HCT116 (cell line): Measurements from ENCODE around the gene CACNA1A. TPM values are rescaled to one million over a fixed set of nuclear protein-coding genes. Genes with fewer than 3 reads are reported as not detected.

ENCODE experiments used
- ATAC-seq: fragments of 200-7000 bp; cut with Tn5 transposase; 2 replicates; pipeline ENCODE4 v1.9.1; 2020; ENCODE audit warnings: mild to moderate bottlenecking, moderate library complexity
- BruUV-seq: library from RNA; stranded (reverse); fragments of 400-500 nt; replicated peaks from 2 replicates; lab custom pipeline; 2021; lab: Mats Ljungman, UMichigan
- CTCF ChIA-PET: fragments of 300-600 bp; sonication (Branson Sonifier 250); formaldehyde crosslinking; loops from one replicate; lab custom pipeline; 2021; ENCODE audit warnings: antibody characterized with exemption; lab: Charles Lee
- POLR2A ChIA-PET: fragments of 300-600, 350-600 bp; sonication (Branson Sonifier 250); formaldehyde crosslinking; loops from one replicate; lab custom pipeline; 2021; ENCODE audit warnings: antibody characterized with exemption; lab: Charles Lee
- RAD21 ChIA-PET, 2 experiments: fragments of 300-600 bp; sonication (Branson Sonifier 250); formaldehyde crosslinking; loops; one replicate each; lab custom pipeline; 2023; ENCODE audit warnings: low total read pairs in 2 of 2; ENCODE audit not compliant: uncharacterized antibody in 2 of 2, unreplicated experiment in 2 of 2, low non-redundant PET in 1 of 2; lab: Charles Lee
- DNase-seq: peaks from one replicate; pipeline ENCODE4 v3.0.0-alpha.2; 2010; ENCODE audit warnings: low read depth, low spot score
- H2AFZ ChIP-seq: fragments of 200-600 bp; shearing (Covaris generic), sonication (generic); 2 replicates; pipeline ENCODE4 v1.6.1; 2017; ENCODE audit warnings: low read depth, mixed run types, mixed read lengths, antibody characterized with exemption, low read length; ENCODE audit not compliant: poor library complexity, severe bottlenecking
- H3K27ac ChIP-seq: 2 replicates; pipeline ENCODE4 v1.5.1; 2012; ENCODE audit warnings: low read depth, low read length
- H3K27me3 ChIP-seq: fragments of 200-600 bp; sonication (generic); 2 replicates; pipeline ENCODE4 v1.6.1; 2016; ENCODE audit warnings: mixed run types, low read length, mixed read lengths; ENCODE audit not compliant: insufficient read depth
- H3K36me3 ChIP-seq, 2 experiments: fragments of 200-500 bp in 1 of 2; fragments of 200-600 bp in 1 of 2; sonication (Bioruptor generic) in 1 of 2; sonication (generic) in 1 of 2; 2 replicates each; pipeline versions ENCODE4 v1.5.1 to v1.6.1; 2014 to 2016; ENCODE audit warnings: low read length in 2 of 2, inconsistent platforms in 1 of 2, mixed read lengths in 1 of 2, mixed run types in 1 of 2; ENCODE audit not compliant: insufficient read depth in 2 of 2, control insufficient read depth in 1 of 2
- H3K4me1 ChIP-seq, 2 experiments: fragments of 200-600 bp in 1 of 2; sonication (generic) in 1 of 2; 2 replicates each; pipeline versions ENCODE4 v1.5.1 to v1.6.1; 2012 to 2017; ENCODE audit warnings: low read length in 2 of 2, inconsistent platforms in 1 of 2, mild to moderate bottlenecking in 1 of 2, mixed read lengths in 1 of 2, mixed run types in 1 of 2, moderate library complexity in 1 of 2; ENCODE audit not compliant: insufficient read depth in 2 of 2, control insufficient read depth in 1 of 2
- H3K4me2 ChIP-seq: fragments of 200-600 bp; sonication (generic); 2 replicates; pipeline ENCODE4 v1.6.1; 2017; ENCODE audit warnings: mixed run types, low read length, mixed read lengths
- H3K4me3 ChIP-seq, 2 experiments: fragments of 200-600 bp in 1 of 2; sonication (generic) in 1 of 2; replicated peaks in 1 of 2; 2 replicates each; pipeline ENCODE4 v1.5.1; 2011 to 2016; ENCODE audit warnings: low read length in 2 of 2, control low read depth in 1 of 2, low read depth in 1 of 2, mild to moderate bottlenecking in 1 of 2, mixed read lengths in 1 of 2, mixed run types in 1 of 2
- H3K79me2 ChIP-seq: fragments of 200-600 bp; sonication (generic); 2 replicates; pipeline ENCODE4 v1.6.1; 2017; ENCODE audit warnings: mild to moderate bottlenecking, mixed run types, low read length, moderate library complexity, mixed read lengths; ENCODE audit not compliant: insufficient read depth
- H3K9ac ChIP-seq: fragments of 200-600 bp; sonication (generic); 2 replicates; pipeline ENCODE4 v1.6.1; 2016; ENCODE audit warnings: low read length, mixed read lengths
- H3K9me2 ChIP-seq: fragments of 200-600 bp; sonication (generic), shearing (Covaris generic); 2 replicates; pipeline ENCODE4 v1.6.1; 2017; ENCODE audit warnings: mixed run types, mild to moderate bottlenecking, moderate library complexity; ENCODE audit not compliant: insufficient read depth
- H3K9me3 ChIP-seq, 2 experiments: fragments of 200-500 bp in 1 of 2; fragments of 200-600 bp in 1 of 2; sonication (Bioruptor generic) in 1 of 2; sonication (generic) in 1 of 2; 2 replicates each; pipeline ENCODE4 v1.6.1; 2014 to 2017; ENCODE audit warnings: low read length in 2 of 2, mixed read lengths in 2 of 2, inconsistent platforms in 1 of 2, low read depth in 1 of 2, mild to moderate bottlenecking in 1 of 2, mixed run types in 1 of 2, moderate library complexity in 1 of 2; ENCODE audit not compliant: control insufficient read depth in 1 of 2, insufficient read depth in 1 of 2
- H4K20me1 ChIP-seq: fragments of 200-600 bp; sonication (generic), shearing (Covaris generic); 2 replicates; pipeline ENCODE4 v1.6.1; 2017; ENCODE audit warnings: mixed run types, mild to moderate bottlenecking, moderate library complexity; ENCODE audit not compliant: insufficient read depth
- CBX3 ChIP-seq: IDR thresholded peaks from 2 replicates; pipeline ENCODE4 v1.6.1; 2012; ENCODE audit warnings: low read depth
- CEBPB ChIP-seq: IDR thresholded peaks from 2 replicates; pipeline ENCODE4 v1.6.1; 2012; ENCODE audit warnings: low read depth
- ELF1 ChIP-seq: IDR thresholded peaks from 2 replicates; pipeline ENCODE4 v1.6.1; 2012; ENCODE audit warnings: low read depth, borderline replicate concordance
- EZH2 ChIP-seq: fragments of 200-600 bp; sonication (generic); IDR thresholded peaks from 2 replicates; pipeline ENCODE4 v1.6.1; 2017; ENCODE audit warnings: antibody characterized with exemption, mixed run types
- EZH2phosphoT487 ChIP-seq: fragments of 200-600 bp; IDR thresholded peaks from 2 replicates; pipeline ENCODE4 v1.6.1; 2018; ENCODE audit warnings: antibody characterized with exemption, borderline replicate concordance
- MAX ChIP-seq: IDR thresholded peaks from 2 replicates; pipeline ENCODE4 v1.6.1; 2012
- POLR2A ChIP-seq: IDR thresholded peaks from 2 replicates; pipeline ENCODE4 v1.7.0; 2011; ENCODE audit warnings: borderline replicate concordance; ENCODE audit not compliant: insufficient read depth, insufficient read length; ENCODE audit errors: extremely low read depth
- RAD21 ChIP-seq: IDR thresholded peaks from 2 replicates; pipeline ENCODE4 v1.6.1; 2012; ENCODE audit warnings: low read depth, mild to moderate bottlenecking
- REST ChIP-seq: IDR thresholded peaks from 2 replicates; pipeline ENCODE4 v1.6.1; 2012; ENCODE audit warnings: low read depth
- SRF ChIP-seq: IDR thresholded peaks from 2 replicates; pipeline ENCODE4 v1.6.1; 2012; ENCODE audit warnings: low read depth
- ZBTB33 ChIP-seq: IDR thresholded peaks from 2 replicates; pipeline ENCODE4 v1.6.1; 2011; ENCODE audit warnings: mild to moderate bottlenecking, low read length, moderate library complexity; ENCODE audit not compliant: insufficient replicate concordance; ENCODE audit errors: extremely low read depth
- ZNF274 ChIP-seq: fragments of 200-500 bp; sonication (Bioruptor generic); IDR thresholded peaks from 2 replicates; pipeline ENCODE4 v1.6.1; 2014; ENCODE audit warnings: mild to moderate bottlenecking, low read depth, low read length, inconsistent platforms
- intact Hi-C: fragments of 100-400 bp; cut with micrococcal nuclease; formaldehyde crosslinking; loops from 2 replicates; pipeline ENCODE4 v1.10.0; 2022
- total RNA-seq: library from RNA; stranded (reverse); gene quantifications from one replicate; pipeline ENCODE4 v1.2.1, GENCODE V29; 2021; ENCODE audit not compliant: unreplicated experiment

CACNA1A gene
- total RNA-seq, 1 experiment from 2014 or later = 7.5 TPM

GRCh38 chr19:13420780-13421179 is 85.5 kb downstream of the CACNA1A start:
- H3K4me2 ChIP-seq = no peak overlapping the region
- no peaks in the 10 kb centered on the region for H3K36me3 ChIP-seq
- RAD21 ChIA-PET = no interaction called here
- no peaks in the 10 kb centered on the region for H3K27me3 ChIP-seq
- intact Hi-C loops = no loop called here
- no peaks in the 10 kb centered on the region for H4K20me1 ChIP-seq
- H3K9me2 ChIP-seq = no peaks in the 10 kb centered on the region
- POLR2A ChIA-PET = no interaction called here
- no peak overlapping the region for H3K27ac ChIP-seq
- CTCF ChIA-PET = no interaction called here
- peaks cover 5 to 9% of the 10 kb centered on the region in 2 experiments; a peak in 2 of 4 replicates for H3K9me3 ChIP-seq
- no peak overlapping the region for H3K4me3 ChIP-seq
- ATAC-seq (no peak), DNase-seq (no peak)
- peaks cover 3 to 6% of the 10 kb centered on the region in 2 experiments; a peak in 2 of 4 replicates for H3K4me1 ChIP-seq
- no peak overlapping the region for H2AFZ ChIP-seq
- no peak overlapping the region for H3K9ac ChIP-seq
- 0 out of 2 replicates have a peak, but pooled peaks have one; percentile 14 for TF ChIP-seq CBX3
- TF ChIP-seq EZH2phosphoT487 = no peak
- H3K79me2 ChIP-seq = no peaks in the 10 kb centered on the region
- no TSS peak for BruUV-seq

- POLR2A ChIA-PET = no interaction called here
- H3K4me3 ChIP-seq = no peak overlapping the region
- intact Hi-C loops = no loop called here
- TF ChIP-seq EZH2phosphoT487 (no peak), REST (no peak), RAD21 (no peak), SRF (no peak), ZNF274 (no peak), MAX (no peak), CEBPB (no peak), EZH2 (no peak), CBX3 (no peak), POLR2A (no peak), ZBTB33 (no peak), ELF1 (no peak)
Observed at GRCh38 chr19:13417054-13417453, 89.2 kb downstream of the CACNA1A start.

More at GRCh38 chr19:13417054-13417453, 89.2 kb downstream of the CACNA1A start:
- RAD21 ChIA-PET = no interaction called here
- no peaks in the 10 kb centered on the region for H3K9me2 ChIP-seq
- H3K27me3 ChIP-seq = no peaks in the 10 kb centered on the region
- H2AFZ ChIP-seq = no peak overlapping the region
- H4K20me1 ChIP-seq = no peaks in the 10 kb centered on the region
- H3K79me2 ChIP-seq = no peaks in the 10 kb centered on the region
- no TSS peak for BruUV-seq
- H3K9me3 ChIP-seq = peaks cover 0 to 1% of the 10 kb centered on the region in 2 experiments; a peak in 1 of 4 replicates
- H3K4me1 ChIP-seq = no peaks in the 10 kb centered on the region
- CTCF ChIA-PET = no interaction called here
- no peak overlapping the region for H3K9ac ChIP-seq
- DNase-seq (no peak), ATAC-seq (no peak)
- no peaks in the 10 kb centered on the region for H3K36me3 ChIP-seq
- H3K4me2 ChIP-seq = no peak overlapping the region
- no peak overlapping the region for H3K27ac ChIP-seq
